GM23338 (cell line): Measurements from ENCODE around the gene EPHB2. TPM values are rescaled to one million over a fixed set of nuclear protein-coding genes. Genes with fewer than 3 reads are reported as not detected.

Experiments used
- ATAC-seq: fragments of 200-7000 bp; cut with Tn5 transposase; 3 replicates; pipeline ENCODE4 v1.9.1; 2020
- DNase-seq: peaks from one replicate; pipeline ENCODE4 v3.0.0-alpha.2; 2015; ENCODE audit warnings: low spot score
- H2AFZ ChIP-seq: fragments of 200-600 bp; sonication (generic); 2 replicates; pipeline ENCODE4 v1.8.0; 2016; ENCODE audit warnings: antibody characterized with exemption, mild to moderate bottlenecking, moderate library complexity
- H3F3A ChIP-seq: fragments of 200-600 bp; sonication (generic); replicated peaks from 2 replicates; pipeline ENCODE4 v1.8.0; 2017; ENCODE audit warnings: antibody characterized with exemption, mixed run types, low read depth
- H3K27ac ChIP-seq: fragments of 200-600 bp; sonication (generic); 2 replicates; pipeline ENCODE4 v1.6.1; 2016; ENCODE audit warnings: low read depth
- H3K27me3 ChIP-seq: fragments of 200-600 bp; sonication (generic); 2 replicates; pipeline ENCODE4 v1.8.0; 2016; ENCODE audit warnings: mild to moderate bottlenecking, mixed run types, moderate library complexity; ENCODE audit not compliant: insufficient read depth
- H3K36me3 ChIP-seq: fragments of 200-600 bp; sonication (generic); 2 replicates; pipeline ENCODE4 v1.8.0; 2016; ENCODE audit warnings: mild to moderate bottlenecking; ENCODE audit not compliant: insufficient read depth
- H3K4me1 ChIP-seq: fragments of 200-600 bp; sonication (generic); 2 replicates; pipeline ENCODE4 v1.8.0; 2016; ENCODE audit warnings: mild to moderate bottlenecking, moderate library complexity; ENCODE audit not compliant: insufficient read depth
- H3K4me2 ChIP-seq: fragments of 200-600 bp; sonication (generic); 2 replicates; pipeline ENCODE4 v1.7.1; 2017; ENCODE audit warnings: mixed run types
- H3K4me3 ChIP-seq: fragments of 200-600 bp; sonication (generic); 2 replicates; pipeline ENCODE4 v1.6.1; 2016; ENCODE audit warnings: mixed run types
- H3K79me2 ChIP-seq: fragments of 200-600 bp; sonication (generic); replicated peaks from 2 replicates; pipeline ENCODE4 v1.8.0; 2017; ENCODE audit warnings: mild to moderate bottlenecking; ENCODE audit not compliant: insufficient read depth
- H3K9me2 ChIP-seq: fragments of 200-600 bp; sonication (generic); 2 replicates; pipeline ENCODE4 v1.8.0; 2017; ENCODE audit not compliant: insufficient read depth
- H4K20me1 ChIP-seq: fragments of 200-600 bp; sonication (generic); replicated peaks from 2 replicates; pipeline ENCODE4 v1.8.0; 2017; ENCODE audit warnings: mild to moderate bottlenecking; ENCODE audit not compliant: insufficient read depth
- H3K27ac Mint-ChIP-seq: 2 replicates; pipeline ENCODE4 v1.8.0; 2020; ENCODE audit warnings: inconsistent platforms, mild to moderate bottlenecking, moderate library complexity, mixed read lengths
- H3K27me3 Mint-ChIP-seq: 3 replicates; pipeline ENCODE4 v1.8.0; 2022; ENCODE audit warnings: low read depth, mild to moderate bottlenecking, moderate library complexity, mixed read lengths, inconsistent platforms; ENCODE audit not compliant: insufficient read depth, poor library complexity
- H3K36me3 Mint-ChIP-seq: 3 replicates; pipeline ENCODE4 v1.8.0; 2021; ENCODE audit warnings: low read depth, mild to moderate bottlenecking, inconsistent platforms, moderate library complexity, mixed read lengths
- H3K4me1 Mint-ChIP-seq: 3 replicates; pipeline ENCODE4 v1.8.0; 2020; ENCODE audit warnings: mild to moderate bottlenecking, inconsistent platforms, mixed read lengths
- H3K4me3 Mint-ChIP-seq: 3 replicates; pipeline ENCODE4 v1.8.0; 2021; ENCODE audit warnings: moderate library complexity, mild to moderate bottlenecking, inconsistent platforms, mixed read lengths
- H3K9me3 Mint-ChIP-seq: 3 replicates; pipeline ENCODE4 v1.8.0; 2020; ENCODE audit warnings: moderate library complexity, mild to moderate bottlenecking, inconsistent platforms, mixed read lengths
- CREB1 ChIP-seq: fragments of 250-450 bp; sonication (Bioruptor Pico); IDR thresholded peaks from 2 replicates; pipeline ENCODE4 v1.5.0; 2020; ENCODE audit warnings: low read depth, mild to moderate bottlenecking, moderate library complexity
- CTCF ChIP-seq, 2 experiments: fragments of 200-600 bp in 1 of 2; sonication (generic) in 1 of 2; conservative IDR thresholded peaks; 2 replicates each; pipeline versions ENCODE4 v1.5.1 to v1.6.1; 2016 to 2017; ENCODE audit warnings: antibody characterized with exemption in 2 of 2, low read depth in 2 of 2, mild to moderate bottlenecking in 2 of 2, moderate library complexity in 1 of 2
- EZH2 ChIP-seq: fragments of 200-600 bp; sonication (generic); IDR thresholded peaks from one replicate; pipeline ENCODE4 v1.8.0; 2017; ENCODE audit warnings: antibody characterized with exemption, mild to moderate bottlenecking, low read depth; ENCODE audit not compliant: unreplicated experiment
- EZH2phosphoT487 ChIP-seq: fragments of 200-600 bp; sonication (generic); IDR thresholded peaks from one replicate; pipeline ENCODE4 v1.8.1; 2018; ENCODE audit warnings: antibody characterized with exemption; ENCODE audit not compliant: unreplicated experiment
- JUNB ChIP-seq: IDR thresholded peaks from one replicate; pipeline ENCODE4 v1.6.1; 2016; ENCODE audit warnings: antibody characterized with exemption; ENCODE audit not compliant: unreplicated experiment
- NANOG ChIP-seq: IDR thresholded peaks from 2 replicates; pipeline ENCODE4 v1.6.1; 2016; ENCODE audit warnings: antibody characterized with exemption, borderline replicate concordance
- POLR2AphosphoS5 ChIP-seq: IDR thresholded peaks from 2 replicates; pipeline ENCODE4 v1.6.1; 2016; ENCODE audit warnings: antibody characterized with exemption, low read depth
- STAT1 ChIP-seq: IDR thresholded peaks from one replicate; pipeline ENCODE4 v1.6.1; 2016; ENCODE audit warnings: antibody characterized with exemption; ENCODE audit not compliant: unreplicated experiment
- ZNF114 ChIP-seq: fragments of 250-450 bp; sonication (Bioruptor Pico); IDR thresholded peaks from 2 replicates; pipeline ENCODE4 v1.5.0; 2020; ENCODE audit warnings: mild to moderate bottlenecking, moderate library complexity
- ZNF331 ChIP-seq: fragments of 250-450 bp; sonication (Bioruptor Pico); IDR thresholded peaks from 2 replicates; pipeline ENCODE4 v1.5.0; 2020; ENCODE audit warnings: low read depth, mild to moderate bottlenecking, moderate library complexity
- polyA plus RNA-seq: library from polyadenylated mRNA; unstranded; fragments of >200 nt; fragmentation: Nextera tagmentation; extraction: Ambion mirVana; gene quantifications from 2 replicates; pipeline ENCODE4 v1.2.1, GENCODE V29; 2016
- total RNA-seq: library from RNA; depleted of rRNA; stranded (reverse); fragments of >200 nt; shearing (Covaris generic); gene quantifications from 2 replicates; pipeline ENCODE4 v1.2.3, GENCODE V29; 2014
- TF ChIP-seq, protein P1 (sequence below): IDR thresholded peaks from 2 replicates; pipeline ENCODE4 v1.6.1; 2016; ENCODE audit warnings: antibody characterized with exemption

The EPHB2 gene
- total and polyA plus RNA-seq, 2 experiments from 2014 or later: 4.1 to 20.1 TPM

- no peak overlapping the region for H3K4me3 ChIP-seq
- no peaks in the 10 kb centered on the region for H3K4me1 ChIP-seq
- no peak overlapping the region for H3K27ac ChIP-seq
- H3K36me3 Mint-ChIP-seq: no peaks in the 10 kb centered on the region
- no peaks in the 10 kb centered on the region for H4K20me1 ChIP-seq
- peaks cover 4% of the 10 kb centered on the region for H3K27me3 Mint-ChIP-seq
- no peaks in the 10 kb centered on the region for H3K36me3 ChIP-seq
- H3K4me3 Mint-ChIP-seq: no peak overlapping the region
- no peaks in the 10 kb centered on the region for H3K79me2 ChIP-seq
- H3K9me3 Mint-ChIP-seq: no peaks in the 10 kb centered on the region
- H3K9me2 ChIP-seq: no peaks in the 10 kb centered on the region
- no peak overlapping the region for H3K27ac Mint-ChIP-seq
- peak; percentile 23 for ATAC-seq
- TF ChIP-seq, protein P1, sequence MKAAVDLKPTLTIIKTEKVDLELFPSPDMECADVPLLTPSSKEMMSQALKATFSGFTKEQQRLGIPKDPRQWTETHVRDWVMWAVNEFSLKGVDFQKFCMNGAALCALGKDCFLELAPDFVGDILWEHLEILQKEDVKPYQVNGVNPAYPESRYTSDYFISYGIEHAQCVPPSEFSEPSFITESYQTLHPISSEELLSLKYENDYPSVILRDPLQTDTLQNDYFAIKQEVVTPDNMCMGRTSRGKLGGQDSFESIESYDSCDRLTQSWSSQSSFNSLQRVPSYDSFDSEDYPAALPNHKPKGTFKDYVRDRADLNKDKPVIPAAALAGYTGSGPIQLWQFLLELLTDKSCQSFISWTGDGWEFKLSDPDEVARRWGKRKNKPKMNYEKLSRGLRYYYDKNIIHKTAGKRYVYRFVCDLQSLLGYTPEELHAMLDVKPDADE: no peak
- TF ChIP-seq ZNF114 (CRISPR knock-in tag) (no peak), JUNB (no peak)
- no peaks in the 10 kb centered on the region for H3K27me3 ChIP-seq
- no peak for DNase-seq
- H3F3A ChIP-seq: no peaks in the 10 kb centered on the region
- no peak overlapping the region for H2AFZ ChIP-seq
- H3K4me1 Mint-ChIP-seq: peaks cover 9% of the 10 kb centered on the region
- H3K4me2 ChIP-seq: no peak overlapping the region
These were observed 205.3 kb downstream of the EPHB2 start for GRCh38 chr1:22915816-22916470.

GRCh38 chr1:22916471-22916820 lies 205.8 kb downstream of the EPHB2 start:
- peaks cover 4% of the 10 kb centered on the region for H3K27me3 Mint-ChIP-seq
- no peaks in the 10 kb centered on the region for H4K20me1 ChIP-seq
- DNase-seq (no peak), ATAC-seq (no peak)
- no peaks in the 10 kb centered on the region for H3K9me3 Mint-ChIP-seq
- no peak overlapping the region for H3K27ac Mint-ChIP-seq
- H3K4me1 ChIP-seq: no peaks in the 10 kb centered on the region
- H3K9me2 ChIP-seq: no peaks in the 10 kb centered on the region
- no peaks in the 10 kb centered on the region for H3K36me3 ChIP-seq
- H2AFZ ChIP-seq: no peak overlapping the region
- no peaks in the 10 kb centered on the region for H3F3A ChIP-seq
- H3K36me3 Mint-ChIP-seq: no peaks in the 10 kb centered on the region
- no peak overlapping the region for H3K4me2 ChIP-seq
- no peaks in the 10 kb centered on the region for H3K27me3 ChIP-seq
- TF ChIP-seq CTCF (conservative IDR thresholded peaks at IDR 0.05; ENCODE audit: low read depth in 2 of 2): no peak
- no peak for TF ChIP-seq JUNB
- no peak overlapping the region for H3K27ac ChIP-seq
- no peak overlapping the region for H3K4me3 Mint-ChIP-seq
- H3K4me3 ChIP-seq: no peak overlapping the region
- H3K79me2 ChIP-seq: no peaks in the 10 kb centered on the region
- peaks cover 9% of the 10 kb centered on the region for H3K4me1 Mint-ChIP-seq

- Mint-ChIP-seq H3K9me3 (no peaks in the 10 kb centered on the region), H3K27me3 (peaks cover 11% of the 10 kb centered on the region), H3K4me1 (peaks cover 9% of the 10 kb centered on the region), H3K27ac (no peak overlapping the region), H3K36me3 (no peaks in the 10 kb centered on the region), H3K4me3 (no peak overlapping the region)
- Histone ChIP-seq H4K20me1 (no peaks in the 10 kb centered on the region), H3K4me3 (no peak overlapping the region), H3K27ac (no peak overlapping the region), H3F3A (no peaks in the 10 kb centered on the region), H3K4me1 (no peaks in the 10 kb centered on the region), H3K27me3 (no peaks in the 10 kb centered on the region), H3K4me2 (no peak overlapping the region), H3K9me2 (no peaks in the 10 kb centered on the region), H2AFZ (no peak overlapping the region), H3K36me3 (no peaks in the 10 kb centered on the region), H3K79me2 (no peaks in the 10 kb centered on the region)
- DNase-seq: no peak
- no peak for ATAC-seq
- TF ChIP-seq ZNF114 (CRISPR knock-in tag) (no peak), NANOG (no peak), POLR2AphosphoS5 (no peak), STAT1 (no peak), CTCF (conservative IDR thresholded peaks at IDR 0.05; ENCODE audit: low read depth in 2 of 2) (no peak), ZNF331 (CRISPR knock-in tag) (no peak), CREB1 (CRISPR knock-in tag) (no peak), JUNB (no peak), EZH2 (no peak), EZH2phosphoT487 (no peak)
- TF ChIP-seq, protein P1: no peak
These were observed 207.3 kb downstream of the EPHB2 start for GRCh38 chr1:22917989-22918388.
